ENCODE results near the gene PTPRT.

GRCh38 chr20:42963796-42964195 is 225.9 kb downstream of the PTPRT start:
- no peak for TF ChIP-seq CTCF (IDR thresholded peaks at IDR 0.05; ENCODE audit: borderline replicate concordance, extremely low read depth, low read length, poor library complexity, severe bottlenecking)
- no peak for TF ChIP-seq EZH2 (IDR thresholded peaks at IDR 0.05; ENCODE audit: borderline replicate concordance, low read depth, low read length, severe bottlenecking)
